HepG2 (cell line): Measurements from ENCODE around the gene MACROD2. TPM values are rescaled to one million over a fixed set of nuclear protein-coding genes. Genes with fewer than 3 reads are reported as not detected.

ENCODE experiments used
- ATAC-seq: fragments of 200-7000 bp; cut with Tn5 transposase; 3 replicates; pipeline ENCODE4 v1.9.1; 2020; ENCODE audit warnings: mild to moderate bottlenecking, moderate library complexity
- BruUV-seq: library from RNA; stranded (reverse); fragments of 400-500 nt; replicated peaks from 2 replicates; lab custom pipeline; 2021; lab: Mats Ljungman, UMichigan
- CTCF ChIA-PET: fragments of 300-600 bp; formaldehyde crosslinking; extraction: SDS; loops from one replicate; lab custom pipeline; 2021; ENCODE audit warnings: low total read pairs, inconsistent platforms, low intra/inter-chr PET ratio; lab: Yijun Ruan, JAX
- POLR2A ChIA-PET: fragments of 350-600 bp; sonication (Branson Sonifier 250); formaldehyde crosslinking; loops from one replicate; lab custom pipeline; 2020; ENCODE audit warnings: antibody characterized with exemption, inconsistent platforms; lab: Yijun Ruan, JAX
- DNase-seq: peaks from one replicate; pipeline ENCODE4 v3.0.0-alpha.2; 2015; ENCODE audit warnings: low spot score
- FAIRE-seq: peaks from 3 replicates; lab custom pipeline; 2011; peaks lifted over from hg19 to GRCh38; lab: Jason Lieb, UNC
- H2AFZ ChIP-seq: one replicate; pipeline ENCODE4 v1.6.1; 2011; ENCODE audit warnings: low read length, inconsistent platforms
- H3K27ac ChIP-seq: fragments of 300-600 bp; 3 replicates; pipeline ENCODE4 v1.8.0; 2011; ENCODE audit warnings: mixed run types, mild to moderate bottlenecking, mixed read lengths, low read length, inconsistent platforms; ENCODE audit not compliant: insufficient read depth; ENCODE audit errors: extremely low read length
- H3K27me3 ChIP-seq, 2 experiments: fragments of 200-600 bp in 1 of 2; 2 replicates in 1 of 2; 3 replicates in 1 of 2; pipeline versions ENCODE4 v1.6.0 to v1.8.0; 2011; ENCODE audit warnings: low read length in 2 of 2, mild to moderate bottlenecking in 2 of 2, moderate library complexity in 2 of 2, inconsistent platforms in 1 of 2; ENCODE audit not compliant: insufficient read depth in 2 of 2, control insufficient read depth in 1 of 2
- H3K36me3 ChIP-seq, 2 experiments: fragments of 200-600 bp in 1 of 2; replicated peaks in 1 of 2; 2 replicates in 1 of 2; 3 replicates in 1 of 2; pipeline versions ENCODE4 v1.5.1 to v1.8.0; 2011; ENCODE audit warnings: low read length in 2 of 2, inconsistent platforms in 1 of 2; ENCODE audit not compliant: insufficient read depth in 2 of 2, control insufficient read depth in 1 of 2
- H3K4me1 ChIP-seq: 2 replicates; pipeline ENCODE4 v1.5.1; 2012; ENCODE audit warnings: low read length, inconsistent platforms; ENCODE audit not compliant: insufficient read depth
- H3K4me2 ChIP-seq: 2 replicates; pipeline ENCODE4 v1.6.0; 2011; ENCODE audit warnings: low read depth, low read length, inconsistent platforms
- H3K4me3 ChIP-seq, 3 experiments: fragments of 200-600 bp in 1 of 3; sonication (generic), shearing (Covaris generic) in 1 of 3; replicated peaks in 1 of 3; 2 replicates each; pipeline ENCODE4 v1.5.1; 2011 to 2016; ENCODE audit warnings: low read length in 3 of 3, inconsistent platforms in 2 of 3, low read depth in 2 of 3, mild to moderate bottlenecking in 2 of 3, control low read depth in 1 of 3, mixed read lengths in 1 of 3; ENCODE audit not compliant: insufficient read depth in 1 of 3
- H3K79me2 ChIP-seq: one replicate; pipeline ENCODE4 v1.6.1; 2011; ENCODE audit warnings: low read length, inconsistent platforms; ENCODE audit not compliant: insufficient read depth
- H3K9ac ChIP-seq: 2 replicates; pipeline ENCODE4 v1.6.0; 2011; ENCODE audit warnings: mild to moderate bottlenecking, low read depth, low read length, inconsistent platforms; ENCODE audit not compliant: insufficient read depth
- H3K9me3 ChIP-seq: 2 replicates; pipeline ENCODE4 v1.5.1; 2012; ENCODE audit warnings: mild to moderate bottlenecking, low read length
- H4K20me1 ChIP-seq: 2 replicates; pipeline ENCODE4 v1.6.0; 2011; ENCODE audit warnings: inconsistent platforms, mild to moderate bottlenecking, low read length, moderate library complexity; ENCODE audit not compliant: insufficient read depth
- AGO1 ChIP-seq: fragments of 200-400 bp; formaldehyde crosslinking; IDR thresholded peaks from 2 replicates; pipeline ENCODE4 v1.6.1; 2017; ENCODE audit warnings: mild to moderate bottlenecking, low read depth, low read length, moderate library complexity; ENCODE audit not compliant: poor library complexity, severe bottlenecking
- CC2D1A ChIP-seq: sonication (generic); formaldehyde crosslinking; IDR thresholded peaks from 2 replicates; pipeline ENCODE4 v1.8.1; 2023; ENCODE audit warnings: mild to moderate bottlenecking, missing genetic modification reagents
- CEBPZ ChIP-seq: IDR thresholded peaks from 2 replicates; pipeline ENCODE4 v1.6.1; 2012; ENCODE audit warnings: low read length, improper control_type of control experiment
- CENPBD1 ChIP-seq: sonication (generic); formaldehyde crosslinking; IDR thresholded peaks from 2 replicates; pipeline ENCODE4 v1.8.0; 2022; ENCODE audit warnings: missing genetic modification reagents, low read depth, mild to moderate bottlenecking, borderline replicate concordance
- CHD4 ChIP-seq: fragments of 200-600 bp; sonication (generic); IDR thresholded peaks from 2 replicates; pipeline ENCODE4 v1.7.0; 2017; ENCODE audit warnings: mild to moderate bottlenecking, low read length, borderline replicate concordance
- CREB1 ChIP-seq, 2 experiments: fragments of 450-650 bp in 1 of 2; IDR thresholded peaks; 2 replicates each; pipeline ENCODE4 v1.6.1; 2016 to 2017; ENCODE audit warnings: control low read depth in 1 of 2, mild to moderate bottlenecking in 1 of 2, missing compliant biosample characterization in 1 of 2, missing genetic modification characterization in 1 of 2
- ELF1 ChIP-seq: sonication (generic); formaldehyde crosslinking; IDR thresholded peaks from 2 replicates; pipeline ENCODE4 v1.4.0; 2020; ENCODE audit warnings: missing genetic modification reagents
- FOSL1 ChIP-seq: sonication (generic); formaldehyde crosslinking; IDR thresholded peaks from 2 replicates; pipeline ENCODE4 v1.9.0; 2021; ENCODE audit warnings: missing genetic modification reagents, borderline replicate concordance
- NBN ChIP-seq: fragments of 450-650 bp; conservative IDR thresholded peaks from 2 replicates; pipeline ENCODE4 v1.6.1; 2017
- SMAD3 ChIP-seq: sonication (generic); formaldehyde crosslinking; IDR thresholded peaks from 2 replicates; pipeline ENCODE4 v1.4.0; 2020; ENCODE audit warnings: missing genetic modification reagents
- U2AF2 ChIP-seq: fragments of 200-400 bp; formaldehyde crosslinking; IDR thresholded peaks from 2 replicates; pipeline ENCODE4 v1.6.1; 2017; ENCODE audit warnings: low read depth, mild to moderate bottlenecking, low read length
- ZNF256 ChIP-seq: sonication (generic); formaldehyde crosslinking; conservative IDR thresholded peaks from 2 replicates; pipeline ENCODE4 v1.4.0; 2020; ENCODE audit warnings: missing genetic modification reagents
- ZNF281 ChIP-seq: sonication (generic); formaldehyde crosslinking; IDR thresholded peaks from 2 replicates; pipeline ENCODE4 v1.4.0; 2020; ENCODE audit warnings: missing genetic modification reagents, borderline replicate concordance
- ZNF546 ChIP-seq: sonication (generic); formaldehyde crosslinking; conservative IDR thresholded peaks from 2 replicates; pipeline ENCODE4 v1.8.1; 2023; ENCODE audit warnings: mild to moderate bottlenecking, missing genetic modification reagents
- ZNF83 ChIP-seq: sonication (generic); formaldehyde crosslinking; IDR thresholded peaks from 2 replicates; pipeline ENCODE4 v1.4.0; 2020; ENCODE audit warnings: missing genetic modification reagents, mild to moderate bottlenecking, borderline replicate concordance
- WGBS: methylation state at CpG from one replicate; pipeline ENCODE4 v1.1.6; 2017; ENCODE audit warnings: low lambda C conversion rate; 5-methylcytosine and 5-hydroxymethylcytosine counted together
- in situ Hi-C: cut with HindIII; loops from 2 replicates; pipeline ENCODE4 v1.10.0; 2017; ENCODE audit warnings: low pct_unique_long_range_greater_than_20kb; ENCODE audit not compliant: extremely low pct_ligation_motif_present
- intact Hi-C: fragments of 100-400 bp; cut with micrococcal nuclease; formaldehyde crosslinking; loops from one replicate; pipeline ENCODE4 v1.10.0; 2022; ENCODE audit not compliant: unreplicated experiment
- polyA plus RNA-seq, 8 experiments: library from polyadenylated mRNA; depleted of rRNA in 3 of 8; stranded (reverse) in 7 of 8; unstranded in 1 of 8; fragments of >200 nt; fragmentation: Illumina TruSeq in 4 of 8; extraction: Trizol in 4 of 8; gene quantifications; 2 replicates each; pipeline versions ENCODE4 v1.2.1 to v1.2.3, GENCODE V29; 2011 to 2016; ENCODE audit warnings: low read depth in 4 of 8, missing spikeins in 1 of 8, mixed read lengths in 1 of 8; ENCODE audit not compliant: insufficient read depth in 1 of 8
- total RNA-seq, 5 experiments: library from RNA; depleted of rRNA; stranded (reverse); fragments of >200 nt; fragmentation: Illumina TruSeq; extraction: Trizol; gene quantifications; 2 replicates each; pipeline ENCODE4 v1.2.3, GENCODE V29; 2016; ENCODE audit warnings: low read depth in 1 of 5

The MACROD2 gene
- total and polyA plus RNA-seq, 2 of the 13 experiments (the other 11 are each of a cell fraction or from before 2014, with no cell fraction given), result 0.13 to 0.51 TPM

- WGBS, result 4% methylated on average over 2 of the region's 2 CpGs
These were observed 1570.5 kb downstream of the MACROD2 start for GRCh38 chr20:15565786-15566185.

More at GRCh38 chr20:15565786-15566185, 1570.5 kb downstream of the MACROD2 start:
- ChIA-PET POLR2A (no interaction called here), CTCF (no interaction called here)
- no peak overlapping the region for H3K4me3 ChIP-seq
- no peak for DNase-seq
- TF ChIP-seq CC2D1A (CRISPR knock-in tag), result no peak
- TF ChIP-seq CHD4, result no peak
- TF ChIP-seq ZNF281, result no peak
- no peak for TF ChIP-seq CENPBD1 (CRISPR knock-in tag)
- TF ChIP-seq CEBPZ, result no peak
- no peak for TF ChIP-seq SMAD3
- no peak for TF ChIP-seq ZNF256
- no peak for TF ChIP-seq ELF1 (CRISPR knock-in tag)
- no peak for TF ChIP-seq CREB1 (IDR thresholded peaks at IDR 0.05)
- no peak for TF ChIP-seq CREB1 (CRISPR knock-in tag; IDR thresholded peaks at IDR 0.05)
- TF ChIP-seq U2AF2, result no peak
- TF ChIP-seq ZNF83 (CRISPR knock-in tag), result no peak
- no peak for TF ChIP-seq FOSL1 (CRISPR knock-in tag)
- TF ChIP-seq AGO1, result no peak
- TF ChIP-seq NBN, result no peak
- no peak for TF ChIP-seq ZNF546 (CRISPR knock-in tag)
- no peaks in the 10 kb centered on the region for H4K20me1 ChIP-seq
- intact Hi-C loops, result no loop called here
- no peak overlapping the region for H3K9ac ChIP-seq
- no peaks in the 10 kb centered on the region for H3K79me2 ChIP-seq
- no peaks in the 10 kb centered on the region for H3K36me3 ChIP-seq
- H3K27ac ChIP-seq, result no peak overlapping the region
- no peak for FAIRE-seq
- no TSS peak for BruUV-seq
- H2AFZ ChIP-seq, result no peak overlapping the region
- no peaks in the 10 kb centered on the region for H3K27me3 ChIP-seq
- peaks cover 88% of the 10 kb centered on the region for H3K9me3 ChIP-seq
- ATAC-seq, result no peak
- in situ Hi-C loops, result no loop called here
- H3K4me2 ChIP-seq, result no peak overlapping the region
- H3K4me1 ChIP-seq, result no peaks in the 10 kb centered on the region
